GM12892 (cell line): Measurements from ENCODE around the gene P4HB.

Source experiments
- DNase-seq: peaks from one replicate; pipeline ENCODE4 v3.0.0; 2011; ENCODE audit not compliant: insufficient read length
- FAIRE-seq: peaks from 2 replicates; lab custom pipeline; 2011; peaks lifted over from hg19 to GRCh38; lab: Jason Lieb, UNC
- POLR2A ChIP-seq: IDR thresholded peaks from 2 replicates; pipeline ENCODE4 v1.6.1; 2011; ENCODE audit warnings: low read depth, low read length, control low read depth
- POLR2AphosphoS5 ChIP-seq: IDR thresholded peaks from 2 replicates; pipeline ENCODE4 v1.6.1; 2011; ENCODE audit warnings: low read depth, low read length, control low read depth
- TAF1 ChIP-seq: IDR thresholded peaks from 2 replicates; pipeline ENCODE4 v1.6.1; 2011; ENCODE audit warnings: low read depth, mild to moderate bottlenecking, control low read depth, low read length, borderline replicate concordance

Gene P4HB

GRCh38 chr17:81801327-81801726 is 59.0 kb downstream of the P4HB start:
- no peak for DNase-seq
- no peak for TF ChIP-seq TAF1
- no peak for TF ChIP-seq POLR2AphosphoS5
- TF ChIP-seq POLR2A: no peak
- FAIRE-seq: no peak

GRCh38 chr17:81794509-81794908 is 65.8 kb downstream of the P4HB start:
- TF ChIP-seq POLR2A: no peak
- no peak for TF ChIP-seq TAF1
- TF ChIP-seq POLR2AphosphoS5: no peak
- no peak for DNase-seq
- FAIRE-seq: no peak

- TF ChIP-seq POLR2A (no peak), TAF1 (no peak), POLR2AphosphoS5 (no peak)
- FAIRE-seq (no peak), DNase-seq (no peak)
These were observed 66.3 kb downstream of the P4HB start for GRCh38 chr17:81794074-81794476.
